HCT116 (cell line): Measurements from ENCODE around the gene ITPK1. TPM values are rescaled to one million over a fixed set of nuclear protein-coding genes. Genes with fewer than 3 reads are reported as not detected.

ENCODE experiments used
- ATAC-seq: fragments of 200-7000 bp; cut with Tn5 transposase; 2 replicates; pipeline ENCODE4 v1.9.1; 2020; ENCODE audit warnings: mild to moderate bottlenecking, moderate library complexity
- BruUV-seq: library from RNA; stranded (reverse); fragments of 400-500 nt; replicated peaks from 2 replicates; lab custom pipeline; 2021; lab: Mats Ljungman, UMichigan
- CTCF ChIA-PET: fragments of 300-600 bp; sonication (Branson Sonifier 250); formaldehyde crosslinking; loops from one replicate; lab custom pipeline; 2021; ENCODE audit warnings: antibody characterized with exemption; lab: Charles Lee
- POLR2A ChIA-PET: fragments of 300-600, 350-600 bp; sonication (Branson Sonifier 250); formaldehyde crosslinking; loops from one replicate; lab custom pipeline; 2021; ENCODE audit warnings: antibody characterized with exemption; lab: Charles Lee
- RAD21 ChIA-PET, 2 experiments: fragments of 300-600 bp; sonication (Branson Sonifier 250); formaldehyde crosslinking; loops; one replicate each; lab custom pipeline; 2023; ENCODE audit warnings: low total read pairs in 2 of 2; ENCODE audit not compliant: uncharacterized antibody in 2 of 2, unreplicated experiment in 2 of 2, low non-redundant PET in 1 of 2; lab: Charles Lee
- DNase-seq: peaks from one replicate; pipeline ENCODE4 v3.0.0-alpha.2; 2010; ENCODE audit warnings: low read depth, low spot score
- H2AFZ ChIP-seq: fragments of 200-600 bp; shearing (Covaris generic), sonication (generic); 2 replicates; pipeline ENCODE4 v1.6.1; 2017; ENCODE audit warnings: low read depth, mixed run types, mixed read lengths, antibody characterized with exemption, low read length; ENCODE audit not compliant: poor library complexity, severe bottlenecking
- H3K27ac ChIP-seq: 2 replicates; pipeline ENCODE4 v1.5.1; 2012; ENCODE audit warnings: low read depth, low read length
- H3K27me3 ChIP-seq: fragments of 200-600 bp; sonication (generic); 2 replicates; pipeline ENCODE4 v1.6.1; 2016; ENCODE audit warnings: mixed run types, low read length, mixed read lengths; ENCODE audit not compliant: insufficient read depth
- H3K36me3 ChIP-seq, 2 experiments: fragments of 200-500 bp in 1 of 2; fragments of 200-600 bp in 1 of 2; sonication (Bioruptor generic) in 1 of 2; sonication (generic) in 1 of 2; 2 replicates each; pipeline versions ENCODE4 v1.5.1 to v1.6.1; 2014 to 2016; ENCODE audit warnings: low read length in 2 of 2, inconsistent platforms in 1 of 2, mixed read lengths in 1 of 2, mixed run types in 1 of 2; ENCODE audit not compliant: insufficient read depth in 2 of 2, control insufficient read depth in 1 of 2
- H3K4me1 ChIP-seq, 2 experiments: fragments of 200-600 bp in 1 of 2; sonication (generic) in 1 of 2; 2 replicates each; pipeline versions ENCODE4 v1.5.1 to v1.6.1; 2012 to 2017; ENCODE audit warnings: low read length in 2 of 2, inconsistent platforms in 1 of 2, mild to moderate bottlenecking in 1 of 2, mixed read lengths in 1 of 2, mixed run types in 1 of 2, moderate library complexity in 1 of 2; ENCODE audit not compliant: insufficient read depth in 2 of 2, control insufficient read depth in 1 of 2
- H3K4me2 ChIP-seq: fragments of 200-600 bp; sonication (generic); 2 replicates; pipeline ENCODE4 v1.6.1; 2017; ENCODE audit warnings: mixed run types, low read length, mixed read lengths
- H3K4me3 ChIP-seq, 2 experiments: fragments of 200-600 bp in 1 of 2; sonication (generic) in 1 of 2; replicated peaks in 1 of 2; 2 replicates each; pipeline ENCODE4 v1.5.1; 2011 to 2016; ENCODE audit warnings: low read length in 2 of 2, control low read depth in 1 of 2, low read depth in 1 of 2, mild to moderate bottlenecking in 1 of 2, mixed read lengths in 1 of 2, mixed run types in 1 of 2
- H3K79me2 ChIP-seq: fragments of 200-600 bp; sonication (generic); 2 replicates; pipeline ENCODE4 v1.6.1; 2017; ENCODE audit warnings: mild to moderate bottlenecking, mixed run types, low read length, moderate library complexity, mixed read lengths; ENCODE audit not compliant: insufficient read depth
- H3K9ac ChIP-seq: fragments of 200-600 bp; sonication (generic); 2 replicates; pipeline ENCODE4 v1.6.1; 2016; ENCODE audit warnings: low read length, mixed read lengths
- H3K9me2 ChIP-seq: fragments of 200-600 bp; sonication (generic), shearing (Covaris generic); 2 replicates; pipeline ENCODE4 v1.6.1; 2017; ENCODE audit warnings: mixed run types, mild to moderate bottlenecking, moderate library complexity; ENCODE audit not compliant: insufficient read depth
- H3K9me3 ChIP-seq, 2 experiments: fragments of 200-500 bp in 1 of 2; fragments of 200-600 bp in 1 of 2; sonication (Bioruptor generic) in 1 of 2; sonication (generic) in 1 of 2; 2 replicates each; pipeline ENCODE4 v1.6.1; 2014 to 2017; ENCODE audit warnings: low read length in 2 of 2, mixed read lengths in 2 of 2, inconsistent platforms in 1 of 2, low read depth in 1 of 2, mild to moderate bottlenecking in 1 of 2, mixed run types in 1 of 2, moderate library complexity in 1 of 2; ENCODE audit not compliant: control insufficient read depth in 1 of 2, insufficient read depth in 1 of 2
- H4K20me1 ChIP-seq: fragments of 200-600 bp; sonication (generic), shearing (Covaris generic); 2 replicates; pipeline ENCODE4 v1.6.1; 2017; ENCODE audit warnings: mixed run types, mild to moderate bottlenecking, moderate library complexity; ENCODE audit not compliant: insufficient read depth
- ATF3 ChIP-seq: IDR thresholded peaks from 2 replicates; pipeline ENCODE4 v1.6.1; 2012
- CBX3 ChIP-seq: IDR thresholded peaks from 2 replicates; pipeline ENCODE4 v1.6.1; 2012; ENCODE audit warnings: low read depth
- RAD21 ChIP-seq: IDR thresholded peaks from 2 replicates; pipeline ENCODE4 v1.6.1; 2012; ENCODE audit warnings: low read depth, mild to moderate bottlenecking
- SIN3A ChIP-seq: IDR thresholded peaks from 2 replicates; pipeline ENCODE4 v1.6.1; 2012; ENCODE audit warnings: low read depth
- SP1 ChIP-seq: IDR thresholded peaks from 2 replicates; pipeline ENCODE4 v1.6.1; 2012; ENCODE audit warnings: low read depth
- intact Hi-C: fragments of 100-400 bp; cut with micrococcal nuclease; formaldehyde crosslinking; loops from 2 replicates; pipeline ENCODE4 v1.10.0; 2022
- total RNA-seq: library from RNA; stranded (reverse); gene quantifications from one replicate; pipeline ENCODE4 v1.2.1, GENCODE V29; 2021; ENCODE audit not compliant: unreplicated experiment

Gene ITPK1
- total RNA-seq, 1 experiment from 2014 or later = 70.2 TPM

DNA sequence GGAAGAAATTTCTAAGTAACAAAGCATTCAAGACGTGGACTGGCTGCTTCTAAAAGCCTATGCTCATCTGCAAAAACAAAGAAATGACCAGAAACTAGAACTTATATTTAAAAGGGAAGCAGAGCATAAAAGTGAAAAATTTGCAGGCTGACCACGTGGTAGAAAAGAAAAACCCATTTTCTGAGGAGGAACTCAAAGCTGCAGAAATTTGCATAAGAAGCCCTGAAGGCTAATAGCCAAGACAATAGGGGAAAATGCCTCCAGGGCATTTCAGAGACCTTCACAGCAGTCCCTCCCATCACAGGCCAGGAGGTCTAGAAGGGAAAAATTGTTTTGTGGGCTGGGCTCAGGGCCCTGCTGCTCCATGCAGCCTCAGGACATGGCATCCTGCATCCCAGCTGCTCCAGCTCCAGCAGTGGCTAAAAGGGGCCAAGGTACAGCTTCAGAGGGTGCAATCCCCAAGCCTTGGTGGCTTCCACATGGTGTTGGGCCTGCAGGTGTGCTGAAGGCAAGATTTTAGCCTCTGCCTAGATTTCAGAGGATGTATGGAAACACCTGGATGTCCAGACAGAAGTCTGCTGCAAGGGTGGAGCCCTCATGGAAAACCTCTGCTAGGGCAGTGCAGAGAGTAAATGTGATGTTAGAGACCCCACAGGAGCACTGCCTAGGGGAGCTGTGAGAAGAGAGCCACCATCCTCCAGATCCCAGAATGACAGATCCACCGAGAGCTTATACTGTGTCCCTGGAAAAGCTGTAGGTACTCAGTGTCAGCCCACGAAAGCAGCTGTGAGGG lies 137.3 kb downstream of the ITPK1 start:
- Histone ChIP-seq H3K79me2 (no peaks in the 10 kb centered on the region), H3K27me3 (no peaks in the 10 kb centered on the region)
- POLR2A ChIA-PET = no interaction called here
- ATAC-seq = no peak
- DNase-seq = no peak
- no peak for TF ChIP-seq RAD21
- no peak for TF ChIP-seq ATF3
- TF ChIP-seq CBX3 = peak; percentile 59; the same call in 1 of the 2 replicates
- TF ChIP-seq, all 23 proteins: peak for 1
- Histone ChIP-seq H4K20me1 (no peaks in the 10 kb centered on the region), H3K9ac (no peak overlapping the region), H3K27ac (no peak overlapping the region), H3K9me2 (no peaks in the 10 kb centered on the region), H2AFZ (no peak overlapping the region), H3K4me3 (no peak overlapping the region), H3K9me3 (peaks cover 0 to 5% of the 10 kb centered on the region in 2 experiments; a peak in 1 of 4 replicates), H3K4me2 (no peak overlapping the region), H3K4me1 (no peaks in the 10 kb centered on the region), H3K36me3 (peaks cover 0 to 6% of the 10 kb centered on the region in 2 experiments; a peak in 1 of 4 replicates)
- CTCF ChIA-PET = no interaction called here
- RAD21 ChIA-PET = no interaction called here
- BruUV-seq = no TSS peak
- intact Hi-C loops = no loop called here

GRCh38 chr14:92976268-92976667 lies 139.5 kb downstream of the ITPK1 start:
- BruUV-seq = no TSS peak
- CTCF ChIA-PET = no interaction called here
- RAD21 ChIA-PET = no interaction called here
- TF ChIP-seq SP1 = no peak
- no peak for TF ChIP-seq CBX3
- TF ChIP-seq SIN3A = no peak
- Histone ChIP-seq H3K27me3 (no peaks in the 10 kb centered on the region), H3K4me3 (no peak overlapping the region), H3K4me1 (no peaks in the 10 kb centered on the region), H2AFZ (no peak overlapping the region), H3K36me3 (peaks cover 0 to 6% of the 10 kb centered on the region in 2 experiments; a peak in 1 of 4 replicates), H3K9me2 (no peaks in the 10 kb centered on the region), H3K9ac (no peak overlapping the region), H3K27ac (no peak overlapping the region), H3K79me2 (no peaks in the 10 kb centered on the region), H4K20me1 (no peaks in the 10 kb centered on the region), H3K4me2 (no peak overlapping the region), H3K9me3 (peaks cover 0 to 5% of the 10 kb centered on the region in 2 experiments; a peak in 1 of 4 replicates)
- POLR2A ChIA-PET = no interaction called here
- intact Hi-C loops = no loop called here
- ATAC-seq = no peak
- no peak for DNase-seq
